K562 (cell line): ENCODE measurements around the gene UNC119B. TPM values are rescaled to one million over a fixed set of nuclear protein-coding genes. Genes with fewer than 3 reads are reported as not detected.

Experiments
- CBFA2T2 ChIP-seq: fragments of 450-650 bp; conservative IDR thresholded peaks from 2 replicates; pipeline ENCODE4 v1.6.1; 2017; ENCODE audit warnings: mild to moderate bottlenecking
- CBX1 ChIP-seq: sonication (generic); IDR thresholded peaks from 2 replicates; pipeline ENCODE4 v1.6.1; 2016; ENCODE audit warnings: antibody characterized with exemption, low read depth, mild to moderate bottlenecking
- FOXJ3 ChIP-seq: sonication (generic); formaldehyde crosslinking; IDR thresholded peaks from 2 replicates; pipeline ENCODE4 v1.4.0; 2020; ENCODE audit warnings: mild to moderate bottlenecking, missing genetic modification reagents
- FOXO4 ChIP-seq: fragments of 450-650 bp; formaldehyde crosslinking; IDR thresholded peaks from 2 replicates; pipeline ENCODE4 v1.4.0; 2020; ENCODE audit warnings: mild to moderate bottlenecking, moderate library complexity
- HES1 ChIP-seq: fragments of 450-650 bp; IDR thresholded peaks from 2 replicates; pipeline ENCODE4 v1.6.1; 2016; ENCODE audit warnings: low read depth, mild to moderate bottlenecking, moderate library complexity
- HMG20B ChIP-seq: fragments of 250-450 bp; sonication (Bioruptor Pico); IDR thresholded peaks from 2 replicates; pipeline ENCODE4 v1.5.0; 2021; ENCODE audit warnings: mild to moderate bottlenecking
- HNRNPLL ChIP-seq: fragments of 200-400 bp; formaldehyde crosslinking; IDR thresholded peaks from 2 replicates; pipeline ENCODE4 v1.6.1; 2017; ENCODE audit warnings: low read length, low read depth, mild to moderate bottlenecking; ENCODE audit not compliant: poor library complexity, severe bottlenecking
- KLF6 ChIP-seq: fragments of 250-450 bp; sonication (Bioruptor Pico); IDR thresholded peaks from 2 replicates; pipeline ENCODE4 v1.4.0; 2020; ENCODE audit warnings: mild to moderate bottlenecking, moderate library complexity, borderline replicate concordance
- LCOR ChIP-seq: sonication (generic); formaldehyde crosslinking; IDR thresholded peaks from 2 replicates; pipeline ENCODE4 v1.8.0; 2022; ENCODE audit warnings: mild to moderate bottlenecking, missing genetic modification reagents
- MECOM ChIP-seq: fragments of 250-450 bp; sonication (Bioruptor Pico); IDR thresholded peaks from 2 replicates; pipeline ENCODE4 v1.8.0; 2022; ENCODE audit warnings: inconsistent platforms
- MTA3 ChIP-seq: fragments of 450-650 bp; formaldehyde crosslinking; IDR thresholded peaks from 2 replicates; pipeline ENCODE4 v1.6.1; 2017; ENCODE audit warnings: mild to moderate bottlenecking, borderline replicate concordance
- MTF1 ChIP-seq: fragments of 250-450 bp; sonication (Bioruptor Pico); IDR thresholded peaks from 2 replicates; pipeline ENCODE4 v1.9.0; 2021; ENCODE audit warnings: moderate library complexity, mild to moderate bottlenecking, inconsistent platforms, borderline replicate concordance
- NCOA2 ChIP-seq, 2 experiments: fragments of 450-650 bp; IDR thresholded peaks; 2 replicates each; pipeline ENCODE4 v1.6.1; 2018; ENCODE audit warnings: mild to moderate bottlenecking in 2 of 2, moderate library complexity in 1 of 2; ENCODE audit not compliant: partially characterized antibody in 2 of 2
- NCOA4 ChIP-seq: fragments of 450-650 bp; IDR thresholded peaks from 2 replicates; pipeline ENCODE4 v1.6.1; 2018; ENCODE audit warnings: mild to moderate bottlenecking; ENCODE audit not compliant: partially characterized antibody
- NELFE ChIP-seq: IDR thresholded peaks from 2 replicates; pipeline ENCODE4 v1.6.1; 2011; ENCODE audit warnings: mild to moderate bottlenecking; ENCODE audit not compliant: insufficient read depth, insufficient read length
- POLR2AphosphoS5 ChIP-seq: IDR thresholded peaks from 2 replicates; pipeline ENCODE4 v1.6.1; 2011; ENCODE audit warnings: mild to moderate bottlenecking, low read depth, low read length, moderate library complexity; ENCODE audit not compliant: control insufficient read depth, insufficient read depth
- RNF2 ChIP-seq: sonication (generic); IDR thresholded peaks from 2 replicates; pipeline ENCODE4 v1.6.1; 2016
- SAFB2 ChIP-seq: fragments of 200-400 bp; formaldehyde crosslinking; IDR thresholded peaks from 2 replicates; pipeline ENCODE4 v1.6.1; 2018; ENCODE audit warnings: borderline replicate concordance, low read length, low read depth, moderate library complexity; ENCODE audit not compliant: severe bottlenecking
- SLC30A9 ChIP-seq: fragments of 250-450 bp; sonication (Bioruptor Pico); IDR thresholded peaks from 2 replicates; pipeline ENCODE4 v1.8.0; 2022; ENCODE audit warnings: mild to moderate bottlenecking, moderate library complexity
- SREBF2 ChIP-seq: sonication (generic); formaldehyde crosslinking; IDR thresholded peaks from 2 replicates; pipeline ENCODE4 v1.4.0; 2020; ENCODE audit warnings: mild to moderate bottlenecking, missing genetic modification reagents
- TAF1 ChIP-seq: IDR thresholded peaks from 2 replicates; pipeline ENCODE4 v1.6.1; 2011; ENCODE audit warnings: mild to moderate bottlenecking, low read length, moderate library complexity; ENCODE audit not compliant: insufficient read depth, control insufficient read depth, severe bottlenecking; ENCODE audit errors: extremely low read depth
- UBTF ChIP-seq, 2 experiments: IDR thresholded peaks; 2 replicates each; pipeline ENCODE4 v1.6.1; 2012; ENCODE audit warnings: improper control_type of control experiment in 2 of 2, low read depth in 2 of 2, low read length in 2 of 2, borderline replicate concordance in 1 of 2
- ZNF224 ChIP-seq: sonication (generic); formaldehyde crosslinking; IDR thresholded peaks from 2 replicates; pipeline ENCODE4 v1.8.0; 2022; ENCODE audit warnings: mild to moderate bottlenecking, missing genetic modification reagents
- polyA plus RNA-seq, 8 experiments: library from polyadenylated mRNA; depleted of rRNA in 4 of 8; stranded (reverse) in 5 of 8; unstranded in 3 of 8; fragments of >200 nt; fragmentation: Nextera tagmentation in 2 of 8; fragmentation: Illumina TruSeq in 1 of 8; extraction: Ambion mirVana in 2 of 8; extraction: Trizol in 1 of 8; gene quantifications; 2 replicates each; pipeline versions ENCODE4 v1.2.1 to v1.2.3, GENCODE V29; 2011 to 2014; ENCODE audit warnings: inconsistent platforms in 1 of 8, missing spikeins in 1 of 8
- total RNA-seq, 7 experiments: library from RNA; depleted of rRNA in 6 of 7; stranded (reverse); fragments of >200 nt in 6 of 7; fragmentation: Illumina TruSeq in 2 of 7; extraction: Trizol in 2 of 7; gene quantifications; 2 replicates each; pipeline versions ENCODE4 v1.2.1 to v1.2.3, GENCODE V29; 2011 to 2021; ENCODE audit warnings: low replicate concordance in 1 of 7
- TF ChIP-seq, protein P1 (sequence below), 2 experiments: fragments of 450-650 bp; IDR thresholded peaks; 2 replicates each; pipeline ENCODE4 v1.6.1; 2016

UNC119B gene
- total and polyA plus RNA-seq, 9 of the 15 experiments (the other 6 are each of a cell fraction or from before 2014, with no cell fraction given): 4.0 to 34.5 (median 15.1) TPM

DNA sequence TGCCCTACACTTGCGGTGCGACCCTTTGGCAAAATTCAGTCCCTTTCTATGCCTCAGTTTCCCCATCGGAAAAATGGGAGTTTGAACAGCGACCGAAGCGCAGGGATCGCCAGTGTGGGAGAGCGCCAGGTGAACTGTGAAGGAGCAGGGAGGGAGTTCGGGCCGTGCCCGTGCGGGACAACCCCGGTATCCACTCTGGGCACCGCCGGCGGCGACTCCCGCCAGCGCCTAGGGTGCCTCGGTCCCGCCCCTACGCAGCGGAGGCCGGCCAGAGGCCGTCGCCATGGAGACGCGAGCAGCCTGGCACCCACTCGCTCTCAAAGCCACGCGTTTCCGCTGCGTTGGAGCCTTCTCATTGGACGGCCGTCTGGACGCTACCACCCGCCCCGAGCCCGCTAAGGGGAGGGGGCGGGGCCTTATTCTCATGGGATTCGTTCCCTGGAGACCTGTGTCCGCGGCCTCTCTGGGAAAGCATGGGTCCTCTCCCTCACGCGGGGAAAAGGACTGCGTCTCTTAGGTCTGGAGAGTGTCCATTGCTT is 24.0 kb upstream of the UNC119B start (continued):
- peak; percentile 19; the same call in 1 of the 2 replicates for TF ChIP-seq POLR2AphosphoS5
- no peak for TF ChIP-seq CBX1
- TF ChIP-seq ZNF224 (CRISPR knock-in tag): no peak
- no peak for TF ChIP-seq HES1
- peak; percentile 17; the same call in 1 of the 2 replicates for TF ChIP-seq MTA3
- TF ChIP-seq FOXJ3 (CRISPR knock-in tag): no peak
- no peak for TF ChIP-seq KLF6 (CRISPR knock-in tag)
- no peak for TF ChIP-seq UBTF (IDR thresholded peaks at IDR 0.05; ENCODE audit: borderline replicate concordance in 1 of 2, low read depth in 2 of 2, low read length in 2 of 2)
- TF ChIP-seq SLC30A9 (CRISPR knock-in tag): no peak
- TF ChIP-seq FOXO4 (CRISPR knock-in tag): no peak
- TF ChIP-seq MTF1 (CRISPR knock-in tag): no peak
- no peak; the same call in 1 of the 2 replicates for TF ChIP-seq RNF2
- TF ChIP-seq LCOR: no peak
- TF ChIP-seq MECOM: no peak
- TF ChIP-seq SREBF2 (CRISPR knock-in tag): no peak
- TF ChIP-seq SAFB2: no peak
- no peak for TF ChIP-seq TAF1
- TF ChIP-seq NELFE: no peak
- TF ChIP-seq HNRNPLL: no peak
- TF ChIP-seq CBFA2T2: no peak
- no peak for TF ChIP-seq NCOA2 (IDR thresholded peaks at IDR 0.05; ENCODE audit: partially characterized antibody in 2 of 2)
- TF ChIP-seq HMG20B: no peak
- no peak for TF ChIP-seq NCOA4
- TF ChIP-seq, protein P1, sequence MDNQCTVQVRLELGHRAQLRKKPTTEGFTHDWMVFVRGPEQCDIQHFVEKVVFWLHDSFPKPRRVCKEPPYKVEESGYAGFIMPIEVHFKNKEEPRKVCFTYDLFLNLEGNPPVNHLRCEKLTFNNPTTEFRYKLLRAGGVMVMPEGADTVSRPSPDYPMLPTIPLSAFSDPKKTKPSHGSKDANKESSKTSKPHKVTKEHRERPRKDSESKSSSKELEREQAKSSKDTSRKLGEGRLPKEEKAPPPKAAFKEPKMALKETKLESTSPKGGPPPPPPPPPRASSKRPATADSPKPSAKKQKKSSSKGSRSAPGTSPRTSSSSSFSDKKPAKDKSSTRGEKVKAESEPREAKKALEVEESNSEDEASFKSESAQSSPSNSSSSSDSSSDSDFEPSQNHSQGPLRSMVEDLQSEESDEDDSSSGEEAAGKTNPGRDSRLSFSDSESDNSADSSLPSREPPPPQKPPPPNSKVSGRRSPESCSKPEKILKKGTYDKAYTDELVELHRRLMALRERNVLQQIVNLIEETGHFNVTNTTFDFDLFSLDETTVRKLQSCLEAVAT (IDR thresholded peaks at IDR 0.05): 0 out of 4 replicates have a peak, but pooled peaks of 1 of the 2 experiments have one; percentile 58
